Measurements from ENCODE around the gene CHI3L1.

GRCh38 chr1:203139976-203140475 lies 46.5 kb downstream of the CHI3L1 start:
- TF ChIP-seq, protein P1, sequence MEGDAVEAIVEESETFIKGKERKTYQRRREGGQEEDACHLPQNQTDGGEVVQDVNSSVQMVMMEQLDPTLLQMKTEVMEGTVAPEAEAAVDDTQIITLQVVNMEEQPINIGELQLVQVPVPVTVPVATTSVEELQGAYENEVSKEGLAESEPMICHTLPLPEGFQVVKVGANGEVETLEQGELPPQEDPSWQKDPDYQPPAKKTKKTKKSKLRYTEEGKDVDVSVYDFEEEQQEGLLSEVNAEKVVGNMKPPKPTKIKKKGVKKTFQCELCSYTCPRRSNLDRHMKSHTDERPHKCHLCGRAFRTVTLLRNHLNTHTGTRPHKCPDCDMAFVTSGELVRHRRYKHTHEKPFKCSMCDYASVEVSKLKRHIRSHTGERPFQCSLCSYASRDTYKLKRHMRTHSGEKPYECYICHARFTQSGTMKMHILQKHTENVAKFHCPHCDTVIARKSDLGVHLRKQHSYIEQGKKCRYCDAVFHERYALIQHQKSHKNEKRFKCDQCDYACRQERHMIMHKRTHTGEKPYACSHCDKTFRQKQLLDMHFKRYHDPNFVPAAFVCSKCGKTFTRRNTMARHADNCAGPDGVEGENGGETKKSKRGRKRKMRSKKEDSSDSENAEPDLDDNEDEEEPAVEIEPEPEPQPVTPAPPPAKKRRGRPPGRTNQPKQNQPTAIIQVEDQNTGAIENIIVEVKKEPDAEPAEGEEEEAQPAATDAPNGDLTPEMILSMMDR (IDR thresholded peaks at IDR 0.05; ENCODE audit: insufficient read depth, low read length, poor library complexity, severe bottlenecking): no peak
- TF ChIP-seq EZH2phosphoT487 (conservative IDR thresholded peaks at IDR 0.05; ENCODE audit: low read length): no peak

All from SU-DHL-6 (cell line).